Measurements from ENCODE around the gene BZW2.

DNA sequence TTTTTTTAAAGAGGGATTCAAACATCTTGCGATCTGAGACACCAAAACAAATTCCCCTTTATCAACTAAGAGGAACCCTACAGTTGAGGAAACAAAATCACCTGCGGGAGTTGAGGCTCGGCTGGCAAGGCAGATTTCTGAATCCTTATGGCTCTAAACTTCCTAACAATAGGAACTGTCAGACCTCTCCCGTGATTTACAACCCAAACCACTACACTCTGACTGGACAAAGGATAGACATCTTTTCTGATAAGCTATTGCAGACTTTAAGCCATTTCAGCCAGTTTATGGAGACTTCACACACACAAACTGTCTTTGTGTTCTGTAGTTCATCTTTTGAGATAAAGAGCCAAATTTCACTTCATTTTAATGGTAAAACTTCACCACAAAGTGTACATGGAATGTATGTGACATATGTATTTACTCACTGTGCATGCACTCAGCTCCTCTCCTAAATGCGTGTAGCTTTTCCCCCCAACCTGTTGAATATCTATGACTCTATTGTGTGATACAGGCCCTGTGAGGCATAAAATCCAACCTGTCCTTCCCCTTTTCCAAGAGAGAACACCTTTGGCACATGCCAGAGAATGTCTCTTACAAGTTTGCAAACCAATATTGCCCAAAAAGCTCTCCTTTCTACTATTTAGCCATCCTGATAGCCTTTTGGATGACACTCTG lies 92.2 kb downstream of the BZW2 start:
- no peak for TF ChIP-seq EP300 (IDR thresholded peaks at IDR 0.05)
- no peak for TF ChIP-seq POLR2A (IDR thresholded peaks at IDR 0.05)
